Measurements from ENCODE around the gene ZNF358. TPM values are rescaled to one million over a fixed set of nuclear protein-coding genes. Genes with fewer than 3 reads are reported as not detected.

The ZNF358 gene
- total and polyA plus RNA-seq, 2 donors (not counting 3 experiments of a cell fraction or from before 2014, with no cell fraction given): 51.2 to 83.2 TPM

DNA sequence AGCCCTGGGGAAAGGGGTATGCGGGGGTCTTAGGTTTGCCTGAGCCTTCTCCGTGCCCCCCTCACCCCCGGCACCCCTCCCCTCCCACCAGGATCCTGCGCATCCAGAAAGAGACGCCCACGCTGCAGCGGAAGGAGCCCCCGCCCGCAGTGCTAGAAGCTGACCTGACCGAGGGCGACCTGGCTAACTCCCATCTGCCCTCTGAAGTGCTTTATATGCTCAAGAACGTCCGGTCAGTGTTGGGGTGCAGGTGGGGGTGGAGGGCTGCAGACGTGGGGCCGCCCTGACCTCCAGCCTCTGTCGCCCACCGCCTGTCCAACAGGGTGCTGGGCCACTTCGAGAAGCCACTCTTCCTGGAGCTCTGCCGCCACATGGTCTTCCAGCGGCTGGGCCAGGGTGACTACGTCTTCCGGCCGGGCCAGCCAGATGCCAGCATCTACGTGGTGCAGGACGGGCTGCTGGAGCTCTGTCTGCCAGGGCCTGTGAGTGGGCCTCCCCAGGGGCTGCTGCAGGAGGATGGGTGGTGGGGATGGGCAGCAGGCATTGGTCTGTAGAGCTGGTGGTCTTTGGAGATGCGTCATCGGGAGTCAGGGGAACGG lies 24.0 kb downstream of the ZNF358 start:
- intact Hi-C loops (cut with micrococcal nuclease): no loop called here
- BruUV-seq (replicated peaks): no TSS peak
- Histone ChIP-seq H3K27me3 (ENCODE audit: control insufficient read depth in 2 of 2, insufficient read depth in 2 of 2, low read length in 2 of 2) (no peaks in the 10 kb centered on the region), H3K27ac (ENCODE audit: insufficient read depth, low read depth, low read length) (no peak overlapping the region), H3K4me3 (replicated peaks in 1 of 3; ENCODE audit: insufficient read depth in 1 of 3, low read depth in 1 of 3, low read length in 3 of 3) (no peak overlapping the region), H3K9me1 (replicated peaks; ENCODE audit: control insufficient read depth, extremely low read depth, insufficient read depth, low read length) (no peaks in the 10 kb centered on the region), H3K9ac (replicated peaks; ENCODE audit: extremely low read depth, insufficient read depth, low read length) (no peak overlapping the region), H3K79me2 (ENCODE audit: control insufficient read depth, insufficient read depth, low read length) (no peaks in the 10 kb centered on the region), H3K4me1 (ENCODE audit: control insufficient read depth, extremely low read depth, insufficient read depth, low read length) (peaks cover 5% of the 10 kb centered on the region), H3K4me2 (ENCODE audit: insufficient read depth, low read length) (no peak overlapping the region), H3K36me3 (ENCODE audit: control insufficient read depth in 2 of 2, extremely low read depth in 1 of 2, insufficient read depth in 2 of 2, low read length in 2 of 2) (peaks cover 9 to 30% of the 10 kb centered on the region in 2 experiments), H2AFZ (ENCODE audit: low read depth, low read length) (no peak overlapping the region), H4K20me1 (replicated peaks; ENCODE audit: control insufficient read depth, extremely low read depth, insufficient read depth, low read length) (no peaks in the 10 kb centered on the region), H3K9me3 (replicated peaks; ENCODE audit: control insufficient read depth, insufficient read depth, low read length) (no peaks in the 10 kb centered on the region)
- TF ChIP-seq, protein P1, sequence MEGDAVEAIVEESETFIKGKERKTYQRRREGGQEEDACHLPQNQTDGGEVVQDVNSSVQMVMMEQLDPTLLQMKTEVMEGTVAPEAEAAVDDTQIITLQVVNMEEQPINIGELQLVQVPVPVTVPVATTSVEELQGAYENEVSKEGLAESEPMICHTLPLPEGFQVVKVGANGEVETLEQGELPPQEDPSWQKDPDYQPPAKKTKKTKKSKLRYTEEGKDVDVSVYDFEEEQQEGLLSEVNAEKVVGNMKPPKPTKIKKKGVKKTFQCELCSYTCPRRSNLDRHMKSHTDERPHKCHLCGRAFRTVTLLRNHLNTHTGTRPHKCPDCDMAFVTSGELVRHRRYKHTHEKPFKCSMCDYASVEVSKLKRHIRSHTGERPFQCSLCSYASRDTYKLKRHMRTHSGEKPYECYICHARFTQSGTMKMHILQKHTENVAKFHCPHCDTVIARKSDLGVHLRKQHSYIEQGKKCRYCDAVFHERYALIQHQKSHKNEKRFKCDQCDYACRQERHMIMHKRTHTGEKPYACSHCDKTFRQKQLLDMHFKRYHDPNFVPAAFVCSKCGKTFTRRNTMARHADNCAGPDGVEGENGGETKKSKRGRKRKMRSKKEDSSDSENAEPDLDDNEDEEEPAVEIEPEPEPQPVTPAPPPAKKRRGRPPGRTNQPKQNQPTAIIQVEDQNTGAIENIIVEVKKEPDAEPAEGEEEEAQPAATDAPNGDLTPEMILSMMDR (IDR thresholded peaks at IDR 0.05; ENCODE audit: extremely low read depth in 1 of 2, insufficient read depth in 1 of 2, low read depth in 1 of 2, low read length in 2 of 2): no peak
- TF ChIP-seq EZH2 (IDR thresholded peaks at IDR 0.05; ENCODE audit: borderline replicate concordance, low read depth, low read length, severe bottlenecking) (no peak), MYC (IDR thresholded peaks at IDR 0.05; ENCODE audit: low read depth, low read length) (no peak), POLR2A (IDR thresholded peaks at IDR 0.05; ENCODE audit: low read depth, low read length) (no peak), GATA2 (IDR thresholded peaks at IDR 0.05; ENCODE audit: insufficient read depth, insufficient read length, low read depth, low read length) (no peak), FOS (IDR thresholded peaks at IDR 0.05; ENCODE audit: borderline replicate concordance, insufficient read depth, low read length) (no peak), JUN (IDR thresholded peaks at IDR 0.05; ENCODE audit: borderline replicate concordance, insufficient read depth, insufficient read length, low read depth) (no peak), POLR2AphosphoS5 (IDR thresholded peaks at IDR 0.05; ENCODE audit: insufficient read depth, low read depth, low read length) (no peak)
- TF ChIP-seq, protein P2, sequence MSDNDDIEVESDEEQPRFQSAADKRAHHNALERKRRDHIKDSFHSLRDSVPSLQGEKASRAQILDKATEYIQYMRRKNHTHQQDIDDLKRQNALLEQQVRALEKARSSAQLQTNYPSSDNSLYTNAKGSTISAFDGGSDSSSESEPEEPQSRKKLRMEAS (IDR thresholded peaks at IDR 0.05; ENCODE audit: insufficient read depth, insufficient read length): no peak
- DNase-seq (ENCODE audit: low read depth, low spot score) (no peak), FAIRE-seq (no peak)
- POLR2A ChIA-PET: interaction anchor here (0.7 kb wide), 1 partner anchor 18 kb away, joined by 12 read pairs; no protein-coding TSS in a partner anchor
- CTCF ChIA-PET: interaction anchor here (0.7 kb wide), 1 partner anchor 29 kb away, joined by 3 read pairs; no protein-coding TSS in a partner anchor
- dilution Hi-C loops (cut with MboI; ENCODE audit: extremely low pct_ligation_motif_present, low sequenced_read_pairs): no loop called here
